ENCODE data around the gene HOXB7.

Gene HOXB7

DNA sequence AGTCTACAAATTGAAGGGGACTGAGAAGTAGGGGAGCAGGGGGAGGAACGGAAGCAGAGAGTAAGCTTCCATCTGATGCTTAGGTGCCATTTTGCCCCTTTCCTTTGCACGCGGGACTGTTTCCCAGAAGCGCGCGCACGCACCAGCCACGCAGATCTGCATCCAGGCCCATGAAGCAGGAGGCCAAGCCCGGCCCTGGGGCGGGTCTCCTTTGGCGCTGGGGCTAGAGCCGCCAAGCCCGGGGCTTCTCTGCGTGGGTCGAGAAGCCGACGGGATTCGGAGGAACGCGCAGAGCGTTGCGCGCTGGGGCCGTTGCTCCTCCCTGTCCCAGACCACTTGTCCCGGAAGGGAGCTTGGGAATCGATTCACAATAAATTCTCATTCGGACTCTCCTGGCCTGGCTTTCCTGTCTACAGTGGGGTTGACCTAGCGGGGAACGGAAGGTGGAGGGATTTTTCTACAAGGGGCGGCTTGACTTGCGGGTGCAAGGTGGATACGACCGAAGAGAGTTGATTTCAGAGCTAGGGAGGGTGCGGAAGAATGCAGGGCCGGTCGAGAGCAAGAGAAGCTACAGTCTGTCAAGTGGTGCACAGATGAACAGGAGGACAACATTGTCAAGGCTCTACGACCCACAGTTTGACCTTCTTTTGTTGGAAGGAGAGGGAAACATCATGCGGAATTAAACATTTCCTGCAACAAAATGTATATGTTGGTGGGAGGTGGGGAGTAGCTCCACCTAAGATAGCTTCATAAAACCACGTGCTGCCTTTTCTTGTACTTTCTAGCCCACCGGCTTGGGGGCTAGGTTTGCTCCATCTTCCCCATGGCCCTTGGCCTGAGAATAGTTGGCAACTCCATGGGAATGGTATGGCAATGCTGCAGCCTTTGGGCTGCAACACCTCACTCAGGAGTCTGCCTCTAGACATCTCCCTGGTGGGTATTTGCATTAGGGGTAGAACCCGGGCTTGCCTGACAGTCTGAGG, 10.9 kb upstream of the HOXB7 start:
- H3K36me3 ChIP-seq (ENCODE audit: control insufficient read depth, insufficient read depth, low read length) = no peaks in the 10 kb centered on the region
- H3K27me3 ChIP-seq (ENCODE audit: control insufficient read depth, insufficient read depth, low read length) = peaks cover 97% of the 10 kb centered on the region
- H3K27ac ChIP-seq (ENCODE audit: low read length) = no peak overlapping the region
- no CpG with 5 or more reads among the region's 41 CpGs for WGBS (ENCODE audit: insufficient coverage, insufficient read length)
- no peak for DNase-seq (ENCODE audit: low read depth, low spot score)
- H3K4me3 ChIP-seq (ENCODE audit: low read length) = no peak overlapping the region
- 0 out of 2 replicates have a peak, but pooled peaks cover 2% of the 10 kb centered on the region for H3K4me1 ChIP-seq (ENCODE audit: control insufficient read depth, insufficient read depth, low read length)
- H3K9me3 ChIP-seq (ENCODE audit: control insufficient read depth, insufficient read depth, low read length) = no peaks in the 10 kb centered on the region

DNA sequence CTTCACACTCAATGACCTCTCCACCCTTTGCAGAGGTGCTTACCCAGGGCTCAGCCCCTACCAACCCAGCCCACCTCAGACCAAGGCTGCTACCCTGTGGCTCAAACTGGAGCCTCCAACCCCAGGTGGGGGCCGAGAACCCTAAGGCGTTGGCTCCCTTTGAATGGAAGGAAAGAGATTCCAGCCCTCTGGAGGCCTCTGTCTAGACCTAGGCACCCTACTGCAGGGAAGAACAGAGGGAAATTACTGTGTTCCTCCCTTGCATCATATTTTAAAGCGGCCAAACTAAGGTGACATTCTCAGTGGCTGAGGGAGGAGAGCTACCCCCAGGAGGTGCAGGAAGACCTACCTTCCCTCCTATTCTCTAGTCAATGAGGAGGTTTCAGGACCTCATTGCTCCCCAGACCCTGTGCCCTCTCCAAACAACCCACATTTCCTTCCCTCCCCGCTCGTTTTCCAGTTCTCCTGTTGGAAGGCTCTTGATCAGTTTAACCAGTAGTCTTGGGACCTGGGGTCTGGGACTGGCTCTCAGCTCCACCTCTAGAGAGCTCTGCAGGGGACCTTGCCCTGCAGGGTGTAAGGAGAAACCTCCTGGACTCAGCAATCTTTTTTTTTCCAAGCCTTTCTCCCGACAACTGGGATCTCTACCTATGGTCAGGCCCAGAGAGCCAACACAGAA, 9.8 kb upstream of the HOXB7 start:
- H3K36me3 ChIP-seq (ENCODE audit: control insufficient read depth, insufficient read depth, low read length) = no peaks in the 10 kb centered on the region
- no peak overlapping the region for H3K27ac ChIP-seq (ENCODE audit: low read length)
- H3K4me3 ChIP-seq (ENCODE audit: low read length) = no peak overlapping the region
- WGBS (ENCODE audit: insufficient coverage, insufficient read length) = no CpG with 5 or more reads among the region's 6 CpGs
- no peaks in the 10 kb centered on the region for H3K9me3 ChIP-seq (ENCODE audit: control insufficient read depth, insufficient read depth, low read length)
- no peak for DNase-seq (ENCODE audit: low read depth, low spot score)
- no peaks in the 10 kb centered on the region for H3K4me1 ChIP-seq (ENCODE audit: control insufficient read depth, insufficient read depth, low read length)
- H3K27me3 ChIP-seq (ENCODE audit: control insufficient read depth, insufficient read depth, low read length) = peaks cover 98% of the 10 kb centered on the region

DNA sequence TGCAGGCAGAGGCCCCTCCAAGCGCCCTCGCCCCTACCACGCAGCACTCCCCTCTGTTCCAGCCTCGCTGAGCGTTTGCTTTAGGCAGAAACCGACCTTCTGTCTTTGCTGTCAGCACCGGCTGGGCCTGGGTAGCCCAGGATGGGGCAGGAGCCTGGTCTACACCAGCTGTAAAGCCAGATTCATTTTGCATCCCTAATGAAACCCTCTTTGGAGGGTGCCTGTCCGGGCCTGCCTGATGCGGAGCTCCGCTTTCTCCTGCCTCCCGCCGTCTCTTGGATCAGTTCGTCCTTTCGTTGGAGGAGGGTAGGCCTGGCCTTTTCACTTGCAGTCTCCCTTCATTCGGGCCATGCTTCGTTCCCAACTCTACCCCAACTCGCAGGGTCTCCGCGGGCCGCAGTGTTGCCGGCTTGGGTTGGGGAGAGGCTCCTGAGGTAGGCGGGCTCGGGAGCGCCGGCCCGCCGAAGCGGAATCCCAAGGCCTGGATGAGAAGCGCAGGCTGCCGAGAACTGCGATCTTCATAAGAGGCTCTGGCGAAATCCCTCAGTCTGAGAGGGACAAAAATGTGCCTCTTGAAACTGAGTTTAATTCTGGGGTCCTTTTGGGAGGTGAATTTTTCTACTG, 9.1 kb upstream of the HOXB7 start:
- no peak overlapping the region for H3K27ac ChIP-seq (ENCODE audit: low read length)

DNA sequence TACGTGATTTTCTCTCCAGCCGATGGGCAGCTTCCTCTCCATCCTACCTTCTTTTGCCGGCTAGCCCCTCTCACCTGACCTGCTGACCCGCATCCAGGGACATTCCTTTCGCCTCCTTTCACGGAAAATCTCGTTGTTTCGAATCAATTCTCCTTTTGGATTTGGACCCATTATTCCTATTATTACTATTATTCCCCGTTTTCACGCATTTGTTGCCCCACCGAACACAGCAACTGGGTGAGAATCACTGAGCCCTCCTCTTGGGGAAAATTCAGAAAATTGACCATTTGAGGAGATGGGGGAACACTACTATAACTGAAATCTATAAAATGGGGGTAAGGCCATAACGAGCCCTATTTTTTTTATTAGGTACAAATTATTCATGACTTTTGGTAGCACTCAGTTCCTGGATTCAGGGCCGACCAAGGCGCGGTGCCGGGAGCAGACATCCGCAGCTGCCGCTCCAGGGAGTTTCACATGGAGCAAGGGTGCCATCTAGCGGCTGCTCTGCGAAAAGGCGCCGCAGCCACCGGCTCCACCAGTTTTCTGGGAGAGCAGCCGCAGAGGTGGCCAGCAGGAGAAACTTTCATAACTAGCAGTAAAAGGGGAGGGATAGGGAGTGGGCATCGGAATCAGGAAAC, 7.6 kb upstream of the HOXB7 start:
- Histone ChIP-seq H3K27me3 (ENCODE audit: control insufficient read depth, insufficient read depth, low read length) (peaks cover 96% of the 10 kb centered on the region), H3K36me3 (ENCODE audit: control insufficient read depth, insufficient read depth, low read length) (no peaks in the 10 kb centered on the region), H3K4me1 (ENCODE audit: control insufficient read depth, insufficient read depth, low read length) (peaks cover 3% of the 10 kb centered on the region), H3K4me3 (ENCODE audit: low read length) (no peak overlapping the region), H3K27ac (ENCODE audit: low read length) (no peak overlapping the region), H3K9me3 (ENCODE audit: control insufficient read depth, insufficient read depth, low read length) (no peaks in the 10 kb centered on the region)
- DNase-seq (ENCODE audit: low read depth, low spot score) = no peak
- WGBS (ENCODE audit: insufficient coverage, insufficient read length) = no CpG with 5 or more reads among the region's 25 CpGs

More for the DNA sequence above, 9.1 kb upstream of the HOXB7 start:
- no peak overlapping the region for H3K4me3 ChIP-seq (ENCODE audit: low read length)
- no peaks in the 10 kb centered on the region for H3K36me3 ChIP-seq (ENCODE audit: control insufficient read depth, insufficient read depth, low read length)
- no peaks in the 10 kb centered on the region for H3K4me1 ChIP-seq (ENCODE audit: control insufficient read depth, insufficient read depth, low read length)
- no peak for DNase-seq (ENCODE audit: low read depth, low spot score)
- no CpG with 5 or more reads among the region's 32 CpGs for WGBS (ENCODE audit: insufficient coverage, insufficient read length)
- H3K9me3 ChIP-seq (ENCODE audit: control insufficient read depth, insufficient read depth, low read length) = no peaks in the 10 kb centered on the region
- peaks cover 98% of the 10 kb centered on the region for H3K27me3 ChIP-seq (ENCODE audit: control insufficient read depth, insufficient read depth, low read length)

DNA sequence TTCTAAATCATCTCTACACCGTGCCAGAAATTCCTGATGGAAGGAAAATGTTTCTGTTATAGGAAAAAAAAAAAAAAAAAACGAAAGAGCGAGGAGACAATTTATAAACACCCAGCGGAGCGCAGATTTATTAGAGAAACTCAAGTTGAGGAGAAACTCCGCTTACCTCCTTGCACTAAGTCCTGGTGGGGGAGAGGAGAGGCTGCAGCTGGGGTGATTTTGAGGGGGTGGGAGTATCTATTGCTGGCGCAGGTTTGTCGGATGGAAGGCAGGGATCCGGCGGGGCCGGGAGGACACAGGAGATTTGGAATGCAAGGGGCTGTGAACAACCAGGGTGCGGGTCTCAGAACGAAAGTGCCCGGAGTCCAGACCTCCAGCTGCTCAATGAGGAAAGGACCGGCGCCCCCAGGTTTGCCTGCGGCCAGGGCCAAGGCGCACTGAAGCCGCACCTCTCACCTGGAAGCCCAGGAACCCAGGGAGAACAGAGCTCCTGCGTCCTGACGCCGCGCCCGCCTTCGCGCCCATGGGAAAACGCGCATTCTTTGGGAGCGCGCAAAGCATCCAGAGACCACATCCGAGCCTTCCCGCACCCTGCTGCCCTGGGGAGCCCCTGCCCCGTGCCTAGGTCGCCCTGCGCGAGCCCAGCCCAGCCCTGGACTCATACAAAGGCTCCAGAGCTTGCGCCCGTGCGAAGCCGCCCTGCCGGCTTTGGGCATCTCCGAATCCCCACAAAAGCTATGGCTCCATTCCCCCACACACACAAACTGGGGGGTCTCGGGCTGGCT, 6.8 kb upstream of the HOXB7 start:
- no peak for DNase-seq (ENCODE audit: low read depth, low spot score)
- Histone ChIP-seq H3K27me3 (ENCODE audit: control insufficient read depth, insufficient read depth, low read length) (peaks cover 95% of the 10 kb centered on the region), H3K4me1 (ENCODE audit: control insufficient read depth, insufficient read depth, low read length) (peaks cover 4% of the 10 kb centered on the region), H3K27ac (ENCODE audit: low read length) (no peak overlapping the region), H3K36me3 (ENCODE audit: control insufficient read depth, insufficient read depth, low read length) (no peaks in the 10 kb centered on the region), H3K9me3 (ENCODE audit: control insufficient read depth, insufficient read depth, low read length) (no peaks in the 10 kb centered on the region), H3K4me3 (ENCODE audit: low read length) (no peak overlapping the region)
- WGBS (ENCODE audit: insufficient coverage, insufficient read length) = no CpG with 5 or more reads among the region's 43 CpGs

DNA sequence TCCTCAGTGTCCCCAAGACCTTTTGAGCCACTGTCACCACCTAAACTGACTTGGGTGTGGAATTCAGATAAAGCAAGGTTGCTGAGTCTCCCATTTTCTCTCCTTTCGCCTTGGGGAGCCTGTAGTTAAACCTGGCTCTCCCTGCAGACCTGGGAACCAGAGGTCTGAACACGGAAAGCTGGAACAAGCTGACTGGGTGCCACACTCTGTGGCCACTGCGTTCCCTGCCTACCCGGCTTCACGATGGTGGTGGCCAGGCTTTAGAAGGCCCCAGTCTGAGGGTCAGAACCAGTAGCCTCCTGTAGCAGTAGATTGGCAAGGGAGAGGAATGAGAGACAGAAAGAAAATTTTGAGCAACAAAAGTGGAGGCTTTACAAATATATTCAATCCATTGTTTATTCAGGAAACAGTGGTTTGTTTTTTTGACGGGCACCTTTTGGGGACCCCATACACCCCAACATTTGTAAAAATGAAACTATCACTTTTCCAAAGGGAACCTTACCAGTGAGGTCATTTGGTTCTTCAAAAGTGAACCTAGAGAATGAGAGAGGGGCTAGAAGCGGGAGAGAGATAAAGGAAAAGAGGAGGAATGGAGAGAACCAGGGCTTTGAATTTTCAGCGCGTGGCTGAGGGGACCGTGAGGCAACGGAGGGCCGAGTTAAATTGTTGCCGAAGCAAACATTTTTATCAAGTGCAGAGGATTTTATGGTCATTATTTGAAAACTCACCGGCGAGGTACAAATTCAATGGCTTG, 6.1 kb upstream of the HOXB7 start:
- peaks cover 95% of the 10 kb centered on the region for H3K27me3 ChIP-seq (ENCODE audit: control insufficient read depth, insufficient read depth, low read length)
- no peaks in the 10 kb centered on the region for H3K36me3 ChIP-seq (ENCODE audit: control insufficient read depth, insufficient read depth, low read length)
- no peak overlapping the region for H3K4me3 ChIP-seq (ENCODE audit: low read length)
- H3K4me1 ChIP-seq (ENCODE audit: control insufficient read depth, insufficient read depth, low read length) = peaks cover 4% of the 10 kb centered on the region
- H3K27ac ChIP-seq (ENCODE audit: low read length) = no peak overlapping the region
- WGBS (ENCODE audit: insufficient coverage, insufficient read length) = no CpG with 5 or more reads among the region's 15 CpGs
- no peak for DNase-seq (ENCODE audit: low read depth, low spot score)
- H3K9me3 ChIP-seq (ENCODE audit: control insufficient read depth, insufficient read depth, low read length) = no peaks in the 10 kb centered on the region

DNA sequence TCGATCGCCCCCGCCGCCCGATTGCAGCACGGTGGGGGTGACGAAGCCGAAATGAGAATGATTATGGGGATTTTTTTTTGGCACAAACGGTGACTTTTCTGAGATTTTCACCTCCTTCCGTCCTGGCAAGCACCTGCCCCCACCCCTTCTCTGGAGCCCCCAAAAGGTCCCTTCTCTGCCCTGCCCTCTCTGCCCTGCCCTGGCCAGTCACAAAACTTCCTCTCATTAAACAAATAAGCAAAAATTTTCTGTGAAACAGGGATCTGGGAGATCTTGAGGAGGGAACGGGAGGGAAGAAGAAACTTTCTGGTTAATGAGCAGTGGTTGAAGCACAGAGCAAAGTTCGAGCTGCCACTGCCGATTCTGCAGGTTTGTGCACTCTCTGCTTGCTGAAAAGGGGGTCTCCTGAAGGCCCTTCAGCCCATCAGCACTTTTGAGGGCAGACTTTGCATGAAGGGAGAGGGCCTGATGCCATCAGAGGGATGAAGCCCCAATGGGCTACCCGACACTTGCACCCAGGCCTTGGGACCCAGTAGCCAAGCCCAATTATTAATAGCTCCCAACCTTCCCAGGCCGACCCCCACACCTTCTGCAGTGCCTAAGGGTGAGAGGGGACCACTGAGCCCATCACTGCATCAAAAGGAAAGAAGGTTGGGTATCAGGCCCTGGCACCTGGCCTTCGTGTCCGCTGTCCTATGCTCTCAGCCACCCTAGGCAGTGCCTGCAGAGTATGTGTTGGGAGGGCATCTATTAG, 5.3 kb upstream of the HOXB7 start:
- Histone ChIP-seq H3K9me3 (ENCODE audit: control insufficient read depth, insufficient read depth, low read length) (no peaks in the 10 kb centered on the region), H3K4me3 (ENCODE audit: low read length) (no peak overlapping the region), H3K4me1 (ENCODE audit: control insufficient read depth, insufficient read depth, low read length) (peaks cover 4% of the 10 kb centered on the region), H3K27me3 (ENCODE audit: control insufficient read depth, insufficient read depth, low read length) (peaks cover 95% of the 10 kb centered on the region), H3K27ac (ENCODE audit: low read length) (no peak overlapping the region), H3K36me3 (ENCODE audit: control insufficient read depth, insufficient read depth, low read length) (no peaks in the 10 kb centered on the region)
- DNase-seq (ENCODE audit: low read depth, low spot score) = no peak
- no CpG with 5 or more reads among the region's 17 CpGs for WGBS (ENCODE audit: insufficient coverage, insufficient read length)

DNA sequence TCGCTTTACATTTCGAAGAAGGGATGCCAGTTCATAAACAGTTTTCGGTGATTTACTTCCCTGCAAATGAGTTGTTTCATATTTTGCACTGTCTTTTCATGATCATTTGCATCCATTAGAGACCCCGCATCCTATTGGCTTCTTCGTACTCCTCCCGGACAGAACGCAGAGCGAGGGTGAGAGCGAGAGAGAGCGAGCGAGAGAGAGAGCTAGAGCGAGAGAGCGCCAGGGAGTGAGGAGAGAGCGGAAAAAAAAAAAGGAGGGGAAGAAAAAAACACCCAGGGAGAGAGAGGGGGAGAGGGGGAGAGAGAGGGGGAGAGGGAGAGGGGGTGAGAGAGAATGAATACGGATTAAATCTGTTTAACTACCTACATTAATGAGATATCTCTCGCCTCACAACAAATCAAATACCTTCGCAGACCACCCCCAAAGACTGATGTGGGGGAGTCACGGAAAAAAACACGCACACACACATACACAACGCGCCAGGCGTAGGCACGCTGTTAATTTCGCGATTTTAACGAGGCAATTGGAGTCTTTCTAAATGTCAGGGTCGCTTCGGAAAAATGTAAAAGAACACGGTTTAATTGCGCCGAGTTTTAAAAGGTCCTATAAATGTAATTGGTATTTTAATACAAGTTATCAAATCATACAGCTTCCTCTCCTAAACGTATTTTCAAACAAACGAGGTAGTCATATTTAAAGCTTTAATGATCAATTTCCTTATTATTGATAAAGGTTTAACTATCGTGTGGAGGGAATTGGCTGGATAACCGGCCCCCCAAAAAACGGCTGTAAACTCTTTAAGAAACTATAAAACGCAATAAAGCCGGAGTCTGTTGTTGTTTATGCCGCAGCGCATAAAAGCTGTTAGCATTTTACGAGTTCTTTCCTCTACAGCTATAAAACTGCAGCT, 4.5 kb upstream of the HOXB7 start, which contains the start of gene HOXB8:
HOXB8 (minus strand) TSS at position 246 of the 916 bp plus-strand sequence. CDS start 588 bp downstream, outside the sequence.
- Histone ChIP-seq H3K9me3 (ENCODE audit: control insufficient read depth, insufficient read depth, low read length) (no peaks in the 10 kb centered on the region), H3K27me3 (ENCODE audit: control insufficient read depth, insufficient read depth, low read length) (peaks cover 95% of the 10 kb centered on the region), H3K4me3 (ENCODE audit: low read length) (no peak within 1 kb of the TSS), H3K36me3 (ENCODE audit: control insufficient read depth, insufficient read depth, low read length) (no peaks in the 10 kb centered on the region), H3K27ac (ENCODE audit: low read length) (no peak within 1 kb of the TSS), H3K4me1 (ENCODE audit: control insufficient read depth, insufficient read depth, low read length) (peaks cover 5% of the 10 kb centered on the region)
- DNase-seq (ENCODE audit: low read depth, low spot score) = no peak
- no CpG with 5 or more reads among the region's 41 CpGs for WGBS (ENCODE audit: insufficient coverage, insufficient read length)

Data from iPS DF 6.9 (cell line).